ENCODE data around the gene CEBPE.
A peak's percentile ranks its signal among the peaks of the same experiment; 100 is the strongest.

- TF ChIP-seq POLR2A (IDR thresholded peaks at IDR 0.05) (no peak), CTCF (IDR thresholded peaks at IDR 0.05) (peak in 1 of 3 donors; percentile 80)
Measured at GRCh38 chr14:23068789-23069412, 50.2 kb downstream of the CEBPE start.
